Endothelial cell of umbilical vein (primary cell): ENCODE results near the gene CASP6.

Experiments
- EZH2 ChIP-seq: IDR thresholded peaks from 2 replicates; pipeline ENCODE4 v1.6.1; 2012; ENCODE audit warnings: borderline replicate concordance, low read depth, mild to moderate bottlenecking, moderate library complexity, low read length, inconsistent platforms; ENCODE audit not compliant: severe bottlenecking
- GATA2 ChIP-seq: IDR thresholded peaks from 2 replicates; pipeline ENCODE4 v1.7.0; 2011; ENCODE audit warnings: low read depth, mild to moderate bottlenecking, moderate library complexity, mixed read lengths, low read length; ENCODE audit not compliant: insufficient read length, insufficient read depth
- POLR2A ChIP-seq: IDR thresholded peaks from 2 replicates; pipeline ENCODE4 v1.6.1; 2012; ENCODE audit warnings: low read depth, mild to moderate bottlenecking, control low read depth, low read length
- POLR2AphosphoS5 ChIP-seq: IDR thresholded peaks from 2 replicates; pipeline ENCODE4 v1.6.1; 2012; ENCODE audit warnings: low read depth, mild to moderate bottlenecking, control low read depth, low read length, moderate library complexity; ENCODE audit not compliant: insufficient read depth
- TF ChIP-seq, protein P1 (sequence below), 2 donors: IDR thresholded peaks; 1 replicate in 1 of 2; 2 replicates in 1 of 2; pipeline ENCODE4 v1.5.1; 2011; ENCODE audit warnings: low read length in 2 of 2, mild to moderate bottlenecking in 2 of 2, moderate library complexity in 2 of 2, control low read depth in 1 of 2, inconsistent platforms in 1 of 2, low read depth in 1 of 2; ENCODE audit not compliant: insufficient read depth in 1 of 2; ENCODE audit errors: extremely low read depth in 1 of 2
- TF ChIP-seq, protein P2 (sequence below): IDR thresholded peaks from 2 replicates; pipeline ENCODE4 v1.6.1; 2011; ENCODE audit not compliant: insufficient read depth, insufficient read length

- TF ChIP-seq POLR2AphosphoS5 = no peak
- no peak for TF ChIP-seq GATA2
- TF ChIP-seq POLR2A = no peak
- TF ChIP-seq, protein P1, sequence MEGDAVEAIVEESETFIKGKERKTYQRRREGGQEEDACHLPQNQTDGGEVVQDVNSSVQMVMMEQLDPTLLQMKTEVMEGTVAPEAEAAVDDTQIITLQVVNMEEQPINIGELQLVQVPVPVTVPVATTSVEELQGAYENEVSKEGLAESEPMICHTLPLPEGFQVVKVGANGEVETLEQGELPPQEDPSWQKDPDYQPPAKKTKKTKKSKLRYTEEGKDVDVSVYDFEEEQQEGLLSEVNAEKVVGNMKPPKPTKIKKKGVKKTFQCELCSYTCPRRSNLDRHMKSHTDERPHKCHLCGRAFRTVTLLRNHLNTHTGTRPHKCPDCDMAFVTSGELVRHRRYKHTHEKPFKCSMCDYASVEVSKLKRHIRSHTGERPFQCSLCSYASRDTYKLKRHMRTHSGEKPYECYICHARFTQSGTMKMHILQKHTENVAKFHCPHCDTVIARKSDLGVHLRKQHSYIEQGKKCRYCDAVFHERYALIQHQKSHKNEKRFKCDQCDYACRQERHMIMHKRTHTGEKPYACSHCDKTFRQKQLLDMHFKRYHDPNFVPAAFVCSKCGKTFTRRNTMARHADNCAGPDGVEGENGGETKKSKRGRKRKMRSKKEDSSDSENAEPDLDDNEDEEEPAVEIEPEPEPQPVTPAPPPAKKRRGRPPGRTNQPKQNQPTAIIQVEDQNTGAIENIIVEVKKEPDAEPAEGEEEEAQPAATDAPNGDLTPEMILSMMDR (IDR thresholded peaks at IDR 0.05; ENCODE audit: extremely low read depth in 1 of 2, insufficient read depth in 1 of 2, low read depth in 1 of 2, low read length in 2 of 2) = no peak
- TF ChIP-seq, protein P2, sequence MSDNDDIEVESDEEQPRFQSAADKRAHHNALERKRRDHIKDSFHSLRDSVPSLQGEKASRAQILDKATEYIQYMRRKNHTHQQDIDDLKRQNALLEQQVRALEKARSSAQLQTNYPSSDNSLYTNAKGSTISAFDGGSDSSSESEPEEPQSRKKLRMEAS = no peak
- TF ChIP-seq EZH2 = no peak
Measured at GRCh38 chr4:109708990-109709389, 5.7 kb upstream of the CASP6 start.
